Measurements from ENCODE around the gene RPUSD4. TPM values are rescaled to one million over a fixed set of nuclear protein-coding genes. Genes with fewer than 3 reads are reported as not detected.

Gene RPUSD4
- total RNA-seq, 1 donor from 2014 or later, result 46.7 TPM

- DNase-seq (ENCODE audit: low read depth, low spot score), result no peak
These were observed 53.2 kb downstream of the RPUSD4 start for GRCh38 chr11:126158054-126158791.

GRCh38 chr11:126157326-126158030 lies 54.0 kb downstream of the RPUSD4 start:
- no peak for DNase-seq (ENCODE audit: low read depth, low spot score)

- no peak for DNase-seq (ENCODE audit: low read depth, low spot score)
These were observed 54.6 kb downstream of the RPUSD4 start for GRCh38 chr11:126156814-126157213.

- DNase-seq (ENCODE audit: low read depth, low spot score), result no peak
These were observed 55.9 kb downstream of the RPUSD4 start for GRCh38 chr11:126155402-126156187.

GRCh38 chr11:126154691-126155090 lies 56.8 kb downstream of the RPUSD4 start:
- DNase-seq (ENCODE audit: low read depth, low spot score), result no peak

- peak; percentile 94 for DNase-seq (ENCODE audit: low read depth, low spot score)
These were observed 57.5 kb downstream of the RPUSD4 start for GRCh38 chr11:126153972-126154371.

- DNase-seq (ENCODE audit: low read depth, low spot score), result no peak
These were observed 58.4 kb downstream of the RPUSD4 start for GRCh38 chr11:126153006-126153405.

- DNase-seq (ENCODE audit: low read depth, low spot score), result peak; percentile 26
These were observed 58.9 kb downstream of the RPUSD4 start for GRCh38 chr11:126152586-126152985.

- no peak for DNase-seq (ENCODE audit: low read depth, low spot score)
These were observed 59.3 kb downstream of the RPUSD4 start for GRCh38 chr11:126152152-126152551.

Other genes starting within 250 kb of the RPUSD4 start
- gene CDON, start 148.8 kb downstream of the RPUSD4 start, total RNA-seq, result 1.4 and 1.8 TPM in 2 replicates
- 25.6 and 31.0 TPM in 2 replicates for gene FAM118B, start 132 bp upstream of the RPUSD4 start, total RNA-seq
- gene SRPRA, start 57.2 kb upstream of the RPUSD4 start, total RNA-seq, result 47.7 and 63.7 TPM in 2 replicates
- gene FOXRED1, start 57.5 kb upstream of the RPUSD4 start, total RNA-seq, result 12.5 and 15.5 TPM in 2 replicates
- gene TIRAP, start 71.4 kb upstream of the RPUSD4 start, total RNA-seq, result 2.4 and 3.2 TPM in 2 replicates
- 13.6 and 15.2 TPM in 2 replicates for gene DCPS, start 92.4 kb upstream of the RPUSD4 start, total RNA-seq
- 28.2 and 45.3 TPM in 2 replicates for gene ST3GAL4, start 144.0 kb upstream of the RPUSD4 start, total RNA-seq

Data from pulmonary artery endothelial cell (primary cell).